Measurements from ENCODE around the gene CD226.
"Not testable (repeated sequence)": the region's sequence is repeated elsewhere in the genome, so short reads cannot be mapped to it uniquely, and the experiment has no call there.

CD226 gene

GRCh38 chr18:69939812-69940211 lies 7.9 kb downstream of the CD226 start:
- not testable (repeated sequence) for H3K27me3 ChIP-seq (ENCODE audit: control insufficient read depth in 1 of 2, insufficient read depth in 2 of 2, low read length in 2 of 2); H3K4me3 ChIP-seq (ENCODE audit: low read depth in 1 of 2, low read length in 2 of 2); H3K27ac ChIP-seq (ENCODE audit: low read depth, low read length); H3K9ac ChIP-seq (ENCODE audit: low read length); H3K36me3 ChIP-seq (ENCODE audit: insufficient read depth, low read length); H3K9me3 ChIP-seq (ENCODE audit: low read length); H3K4me1 ChIP-seq (ENCODE audit: insufficient read depth, low read length)

DNA sequence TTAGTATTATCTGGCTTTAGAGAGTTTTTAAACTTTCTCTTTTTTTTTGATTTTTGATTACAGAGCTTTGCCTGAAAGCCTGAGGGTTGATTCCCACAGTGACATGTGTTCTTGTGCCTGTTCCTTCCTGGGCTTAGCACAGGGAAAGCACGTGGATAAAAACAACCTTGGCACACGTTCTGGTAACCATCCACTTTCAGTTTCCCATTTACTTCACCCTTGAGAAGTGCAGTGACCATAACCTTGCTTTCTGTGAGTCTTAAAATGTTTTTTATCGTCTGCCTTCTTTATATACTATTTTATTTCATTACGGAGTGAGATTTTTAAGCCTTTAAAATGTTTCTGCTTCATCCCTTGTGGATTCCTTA lies 11.5 kb downstream of the CD226 start:
- no peak overlapping the region for H3K27ac ChIP-seq (ENCODE audit: low read depth, low read length)
- no peak overlapping the region for H3K9ac ChIP-seq (ENCODE audit: low read length)
- H3K27me3 ChIP-seq (ENCODE audit: control insufficient read depth in 1 of 2, insufficient read depth in 2 of 2, low read length in 2 of 2), result no peaks in the 10 kb centered on the region
- peaks cover 7% of the 10 kb centered on the region for H3K4me1 ChIP-seq (ENCODE audit: insufficient read depth, low read length)
- no peaks in the 10 kb centered on the region for H3K36me3 ChIP-seq (ENCODE audit: insufficient read depth, low read length)
- H3K9me3 ChIP-seq (ENCODE audit: low read length), result no peaks in the 10 kb centered on the region
- no peak overlapping the region for H3K4me3 ChIP-seq (ENCODE audit: low read depth in 1 of 2, low read length in 2 of 2)

- H3K4me3 ChIP-seq (ENCODE audit: low read depth in 1 of 2, low read length in 2 of 2), result no peak overlapping the region
- no peaks in the 10 kb centered on the region for H3K36me3 ChIP-seq (ENCODE audit: insufficient read depth, low read length)
- H3K4me1 ChIP-seq (ENCODE audit: insufficient read depth, low read length), result peaks cover 7% of the 10 kb centered on the region
- no peaks in the 10 kb centered on the region for H3K9me3 ChIP-seq (ENCODE audit: low read length)
- no peak overlapping the region for H3K9ac ChIP-seq (ENCODE audit: low read length)
- H3K27me3 ChIP-seq (ENCODE audit: control insufficient read depth in 1 of 2, insufficient read depth in 2 of 2, low read length in 2 of 2), result no peaks in the 10 kb centered on the region
- no peak overlapping the region for H3K27ac ChIP-seq (ENCODE audit: low read depth, low read length)
Measured at GRCh38 chr18:69935319-69936190, 12.1 kb downstream of the CD226 start.

DNA sequence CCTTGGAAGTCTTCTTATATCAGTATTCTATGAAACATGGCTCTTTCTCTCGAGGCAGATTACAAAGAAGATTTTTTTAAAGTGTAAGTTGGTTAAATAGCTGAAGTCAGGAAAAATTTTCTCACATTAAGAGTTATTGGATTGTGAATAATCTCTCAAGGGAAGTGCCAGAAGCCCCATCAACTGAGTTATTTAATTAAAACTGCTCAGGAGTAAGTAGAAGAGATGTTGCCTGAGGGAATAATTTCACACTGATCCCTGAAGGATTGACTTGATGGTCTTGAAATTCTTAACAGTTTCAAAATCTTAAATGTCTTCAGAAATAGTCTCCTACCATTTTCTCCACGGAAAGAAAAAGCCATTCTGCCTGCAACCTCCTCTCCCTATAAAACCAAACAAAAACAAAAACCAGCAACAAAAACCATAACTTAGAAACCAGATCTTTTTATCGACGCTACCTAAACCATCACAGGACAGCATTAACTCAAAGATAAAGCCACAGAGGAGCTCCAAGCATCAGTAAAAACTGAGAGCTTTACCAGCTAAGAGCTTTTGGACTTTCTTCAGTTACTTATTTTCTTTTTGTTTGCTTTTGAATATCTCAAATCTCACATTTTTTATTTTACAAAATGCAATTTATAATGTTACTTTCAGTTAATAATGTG lies 12.9 kb downstream of the CD226 start:
- peaks cover 7% of the 10 kb centered on the region for H3K4me1 ChIP-seq (ENCODE audit: insufficient read depth, low read length)
- no peaks in the 10 kb centered on the region for H3K27me3 ChIP-seq (ENCODE audit: control insufficient read depth in 1 of 2, insufficient read depth in 2 of 2, low read length in 2 of 2)
- no peak overlapping the region for H3K27ac ChIP-seq (ENCODE audit: low read depth, low read length)
- no peaks in the 10 kb centered on the region for H3K36me3 ChIP-seq (ENCODE audit: insufficient read depth, low read length)
- no peaks in the 10 kb centered on the region for H3K9me3 ChIP-seq (ENCODE audit: low read length)
- H3K4me3 ChIP-seq (ENCODE audit: low read depth in 1 of 2, low read length in 2 of 2), result no peak overlapping the region
- no peak overlapping the region for H3K9ac ChIP-seq (ENCODE audit: low read length)

- Histone ChIP-seq H3K9ac (ENCODE audit: low read length) (no peak overlapping the region), H3K9me3 (ENCODE audit: low read length) (no peaks in the 10 kb centered on the region), H3K27ac (ENCODE audit: low read depth, low read length) (no peak overlapping the region), H3K36me3 (ENCODE audit: insufficient read depth, low read length) (no peaks in the 10 kb centered on the region), H3K4me1 (ENCODE audit: insufficient read depth, low read length) (no peaks in the 10 kb centered on the region), H3K27me3 (ENCODE audit: control insufficient read depth in 1 of 2, insufficient read depth in 2 of 2, low read length in 2 of 2) (no peaks in the 10 kb centered on the region), H3K4me3 (ENCODE audit: low read depth in 1 of 2, low read length in 2 of 2) (no peak overlapping the region)
Measured at GRCh38 chr18:69929041-69929774, 18.5 kb downstream of the CD226 start.

DNA sequence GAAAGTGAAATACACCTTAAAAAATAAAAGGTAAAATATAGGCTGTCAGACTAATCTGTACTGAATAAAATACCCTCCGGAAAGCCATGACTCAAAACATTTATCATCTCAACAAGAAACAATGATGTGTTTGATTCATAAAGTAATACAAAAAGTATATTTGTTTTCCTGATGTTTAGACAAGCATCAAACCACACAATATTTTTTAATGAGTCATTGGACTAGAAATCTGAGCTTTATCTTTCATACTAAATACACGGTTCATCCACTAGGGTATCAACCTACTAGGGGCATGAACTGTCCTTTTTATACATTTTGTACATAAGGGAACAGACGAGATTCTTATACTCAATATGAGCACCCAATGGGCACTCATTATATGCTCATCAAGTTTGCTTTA lies 31.3 kb downstream of the CD226 start:
- Histone ChIP-seq H3K4me3 (ENCODE audit: low read depth in 1 of 2, low read length in 2 of 2) (no peak overlapping the region), H3K27me3 (ENCODE audit: control insufficient read depth in 1 of 2, insufficient read depth in 2 of 2, low read length in 2 of 2) (no peaks in the 10 kb centered on the region), H3K27ac (ENCODE audit: low read depth, low read length) (no peak overlapping the region), H3K9ac (ENCODE audit: low read length) (no peak overlapping the region), H3K4me1 (ENCODE audit: insufficient read depth, low read length) (no peaks in the 10 kb centered on the region), H3K9me3 (ENCODE audit: low read length) (no peaks in the 10 kb centered on the region), H3K36me3 (ENCODE audit: insufficient read depth, low read length) (no peaks in the 10 kb centered on the region)

- H3K36me3 ChIP-seq (ENCODE audit: insufficient read depth, low read length), result no peaks in the 10 kb centered on the region
- no peaks in the 10 kb centered on the region for H3K9me3 ChIP-seq (ENCODE audit: low read length)
- H3K4me1 ChIP-seq (ENCODE audit: insufficient read depth, low read length), result no peaks in the 10 kb centered on the region
- H3K27ac ChIP-seq (ENCODE audit: low read depth, low read length), result no peak overlapping the region
- H3K9ac ChIP-seq (ENCODE audit: low read length), result no peak overlapping the region
- H3K27me3 ChIP-seq (ENCODE audit: control insufficient read depth in 1 of 2, insufficient read depth in 2 of 2, low read length in 2 of 2), result no peaks in the 10 kb centered on the region
- no peak overlapping the region for H3K4me3 ChIP-seq (ENCODE audit: low read depth in 1 of 2, low read length in 2 of 2)
Measured at GRCh38 chr18:69908838-69909237, 38.8 kb downstream of the CD226 start.

- Histone ChIP-seq H3K36me3 (ENCODE audit: insufficient read depth, low read length) (no peaks in the 10 kb centered on the region), H3K27ac (ENCODE audit: low read depth, low read length) (no peak overlapping the region), H3K9ac (ENCODE audit: low read length) (no peak overlapping the region), H3K9me3 (ENCODE audit: low read length) (no peaks in the 10 kb centered on the region), H3K4me1 (ENCODE audit: insufficient read depth, low read length) (no peaks in the 10 kb centered on the region), H3K27me3 (ENCODE audit: control insufficient read depth in 1 of 2, insufficient read depth in 2 of 2, low read length in 2 of 2) (no peaks in the 10 kb centered on the region), H3K4me3 (ENCODE audit: low read depth in 1 of 2, low read length in 2 of 2) (no peak overlapping the region)
Measured at GRCh38 chr18:69906765-69907164, 40.9 kb downstream of the CD226 start.

GRCh38 chr18:69900941-69901340 lies 46.7 kb downstream of the CD226 start:
- Histone ChIP-seq H3K36me3 (ENCODE audit: insufficient read depth, low read length) (no peaks in the 10 kb centered on the region), H3K4me1 (ENCODE audit: insufficient read depth, low read length) (no peaks in the 10 kb centered on the region), H3K9me3 (ENCODE audit: low read length) (no peaks in the 10 kb centered on the region), H3K9ac (ENCODE audit: low read length) (no peak overlapping the region), H3K4me3 (ENCODE audit: low read depth in 1 of 2, low read length in 2 of 2) (no peak overlapping the region), H3K27ac (ENCODE audit: low read depth, low read length) (no peak overlapping the region), H3K27me3 (ENCODE audit: control insufficient read depth in 1 of 2, insufficient read depth in 2 of 2, low read length in 2 of 2) (no peaks in the 10 kb centered on the region)

- not testable (repeated sequence) for H3K36me3 ChIP-seq (ENCODE audit: insufficient read depth, low read length); H3K27ac ChIP-seq (ENCODE audit: low read depth, low read length); H3K4me1 ChIP-seq (ENCODE audit: insufficient read depth, low read length); H3K4me3 ChIP-seq (ENCODE audit: low read depth in 1 of 2, low read length in 2 of 2); H3K9me3 ChIP-seq (ENCODE audit: low read length); H3K27me3 ChIP-seq (ENCODE audit: control insufficient read depth in 1 of 2, insufficient read depth in 2 of 2, low read length in 2 of 2); H3K9ac ChIP-seq (ENCODE audit: low read length)
Measured at GRCh38 chr18:69899154-69899923, 48.3 kb downstream of the CD226 start.

GRCh38 chr18:69898241-69898861 lies 49.3 kb downstream of the CD226 start:
- Histone ChIP-seq H3K36me3 (ENCODE audit: insufficient read depth, low read length) (no peaks in the 10 kb centered on the region), H3K9ac (ENCODE audit: low read length) (no peak overlapping the region), H3K4me1 (ENCODE audit: insufficient read depth, low read length) (no peaks in the 10 kb centered on the region), H3K27ac (ENCODE audit: low read depth, low read length) (no peak overlapping the region), H3K4me3 (ENCODE audit: low read depth in 1 of 2, low read length in 2 of 2) (no peak overlapping the region), H3K27me3 (ENCODE audit: control insufficient read depth in 1 of 2, insufficient read depth in 2 of 2, low read length in 2 of 2) (no peaks in the 10 kb centered on the region), H3K9me3 (ENCODE audit: low read length) (no peaks in the 10 kb centered on the region)
